B cell (primary cell): ENCODE results near the gene SASH1. TPM values are rescaled to one million over a fixed set of nuclear protein-coding genes. Genes with fewer than 3 reads are reported as not detected.

Source experiments
- ATAC-seq: fragments of 200-7000 bp; cut with Tn5 transposase; one replicate; pipeline ENCODE4 v1.10.0; 2021; ENCODE audit warnings: low read depth, mild to moderate bottlenecking, moderate number of reproducible peaks, moderate library complexity
- CTCF ChIA-PET: fragments of 350-600 bp; sonication (Branson Sonifier 250); formaldehyde crosslinking; loops from one replicate; lab custom pipeline; 2021; ENCODE audit warnings: antibody characterized with exemption, inconsistent platforms; lab: Charles Lee
- POLR2A ChIA-PET: fragments of 350-600 bp; sonication (Branson Sonifier 250); formaldehyde crosslinking; loops from one replicate; lab custom pipeline; 2021; ENCODE audit warnings: antibody characterized with exemption; lab: Charles Lee
- DNase-seq: peaks from one replicate; pipeline ENCODE4 v3.0.0; 2013
- H2AFZ ChIP-seq: 2 replicates; pipeline ENCODE4 v1.6.1; 2012; ENCODE audit warnings: mild to moderate bottlenecking, low read depth, low read length; ENCODE audit not compliant: insufficient read depth, poor library complexity, severe bottlenecking
- H3K27ac ChIP-seq, 2 donors: 1 replicate in 1 of 2; 2 replicates in 1 of 2; pipeline ENCODE4 v1.5.1; 2012 to 2013; ENCODE audit warnings: low read length in 2 of 2, mild to moderate bottlenecking in 2 of 2, moderate library complexity in 1 of 2
- H3K27me3 ChIP-seq, 4 experiments: fragments of 200-600 bp in 1 of 4; sonication (generic) in 1 of 4; replicated peaks in 1 of 4; 1 replicate in 2 of 4; 2 replicates in 2 of 4; pipeline versions ENCODE4 v1.6.1 to v1.7.0; 2013 to 2016; ENCODE audit warnings: low read length in 3 of 4, mild to moderate bottlenecking in 2 of 4, mixed read lengths in 1 of 4, moderate library complexity in 1 of 4; ENCODE audit not compliant: insufficient read depth in 4 of 4, control insufficient read depth in 3 of 4; ENCODE audit errors: control extremely low read depth in 1 of 4
- H3K36me3 ChIP-seq, 2 experiments: replicated peaks in 1 of 2; 1 replicate in 1 of 2; 2 replicates in 1 of 2; pipeline versions ENCODE4 v1.6.1 to v1.7.1; 2013; ENCODE audit warnings: low read length in 1 of 2; ENCODE audit not compliant: insufficient read depth in 2 of 2, control insufficient read depth in 1 of 2; ENCODE audit errors: control extremely low read depth in 1 of 2, extremely low read depth in 1 of 2
- H3K4me1 ChIP-seq, 2 donors: fragments of 200-600 bp in 1 of 2; sonication (generic) in 1 of 2; 1 replicate in 1 of 2; 2 replicates in 1 of 2; pipeline versions ENCODE4 v1.5.1 to v1.6.1; 2013 to 2017; ENCODE audit warnings: low read length in 2 of 2; ENCODE audit not compliant: control insufficient read depth in 2 of 2, insufficient read depth in 2 of 2
- H3K4me2 ChIP-seq: replicated peaks from 2 replicates; pipeline ENCODE3; 2012; ENCODE audit warnings: mild to moderate bottlenecking, low read depth, low read length; ENCODE audit not compliant: poor library complexity, severe bottlenecking
- H3K4me3 ChIP-seq, 5 experiments: fragments of 200-600 bp in 1 of 5; sonication (generic) in 1 of 5; 1 replicate in 3 of 5; 2 replicates in 2 of 5; pipeline versions ENCODE4 v1.5.1 to v1.7.0; 2011 to 2016; ENCODE audit warnings: low read length in 4 of 5, mild to moderate bottlenecking in 4 of 5, low read depth in 2 of 5, control low read depth in 1 of 5, moderate library complexity in 1 of 5; ENCODE audit not compliant: insufficient read depth in 1 of 5; ENCODE audit errors: control extremely low read depth in 1 of 5, extremely low read depth in 1 of 5
- H3K79me2 ChIP-seq: fragments of 200-600 bp; sonication (generic); one replicate; pipeline ENCODE4 v1.6.0; 2016; ENCODE audit warnings: low read length; ENCODE audit not compliant: control insufficient read depth, insufficient read depth
- H3K9ac ChIP-seq: fragments of 200-600 bp; sonication (generic); 2 replicates; pipeline ENCODE4 v1.6.1; 2017; ENCODE audit warnings: mild to moderate bottlenecking, low read length, moderate library complexity
- H3K9me3 ChIP-seq, 3 donors: one replicate each; pipeline versions ENCODE4 v1.6.1 to v1.7.1; 2013; ENCODE audit warnings: low read length in 2 of 3; ENCODE audit not compliant: control insufficient read depth in 2 of 3, insufficient read depth in 1 of 3; ENCODE audit errors: control extremely low read depth in 1 of 3
- H4K20me1 ChIP-seq: 2 replicates; pipeline ENCODE4 v1.6.0; 2012; ENCODE audit warnings: mild to moderate bottlenecking, low read length; ENCODE audit not compliant: insufficient read depth, control insufficient read depth, poor library complexity, severe bottlenecking
- H3K27ac Mint-ChIP-seq: one replicate; pipeline ENCODE4 v1.8.0; 2021; ENCODE audit warnings: mixed read lengths
- H3K27me3 Mint-ChIP-seq: one replicate; pipeline ENCODE4 v1.8.0; 2021; ENCODE audit warnings: mixed read lengths
- H3K4me1 Mint-ChIP-seq: one replicate; pipeline ENCODE4 v1.8.0; 2021; ENCODE audit warnings: mixed read lengths
- H3K4me3 Mint-ChIP-seq: one replicate; pipeline ENCODE4 v1.8.0; 2021; ENCODE audit warnings: mixed read lengths
- H3K9me3 Mint-ChIP-seq: one replicate; pipeline ENCODE4 v1.8.0; 2022; ENCODE audit warnings: mixed read lengths; ENCODE audit not compliant: insufficient read depth
- CTCF ChIP-seq: fragments of 200-600 bp; IDR thresholded peaks from one replicate; pipeline ENCODE4 v1.8.0; 2022; ENCODE audit warnings: antibody characterized with exemption, mild to moderate bottlenecking
- EZH2 ChIP-seq: IDR thresholded peaks from 2 replicates; pipeline ENCODE4 v1.6.1; 2012; ENCODE audit warnings: borderline replicate concordance, low read depth, mild to moderate bottlenecking, moderate library complexity, low read length; ENCODE audit not compliant: insufficient read depth, poor library complexity, severe bottlenecking
- WGBS: methylation state at CpG from one replicate; pipeline ENCODE4 v1.1.5; 2013; ENCODE audit warnings: missing lambda C conversion rate; ENCODE audit not compliant: insufficient coverage; 5-methylcytosine and 5-hydroxymethylcytosine counted together
- intact Hi-C: fragments of 100-400 bp; cut with micrococcal nuclease; formaldehyde crosslinking; loops from one replicate; pipeline ENCODE4 v1.10.0; 2022
- polyA plus RNA-seq: library from polyadenylated mRNA; depleted of rRNA; stranded (reverse); fragments of >200 nt; gene quantifications from 2 replicates; pipeline ENCODE4 v1.2.3, GENCODE V29; 2012
- total RNA-seq, 2 donors: library from RNA; stranded (reverse); fragments of 120-200 nt in 1 of 2; gene quantifications; 1 replicate in 1 of 2; 2 replicates in 1 of 2; pipeline versions ENCODE4 v1.2.3 to v1.2.4, GENCODE V29; 2013 to 2022

Gene SASH1
- total and polyA plus RNA-seq, 2 donors (not counting 1 experiment from before 2014, with no cell fraction given): 0.01 to 0.07 TPM

GRCh38 chr6:148578489-148578814 is 235.8 kb downstream of the SASH1 start:
- ChIA-PET POLR2A (no interaction called here), CTCF (interaction anchor here (0.6 to 3.6 kb wide), 62 partner anchors 10 to 939 kb away, joined by 3 to 68 read pairs (median 5); partner anchors contain the start of gene UST)
- Histone ChIP-seq H3K79me2 (no peaks in the 10 kb centered on the region), H3K36me3 (no peaks in the 10 kb centered on the region), H2AFZ (no peak overlapping the region), H3K4me2 (no peak overlapping the region), H3K4me3 (no peak overlapping the region), H3K4me1 (peaks cover 0 to 5% of the 10 kb centered on the region in 2 donors), H3K27me3 (no peaks in the 10 kb centered on the region), H3K9me3 (no peaks in the 10 kb centered on the region), H3K9ac (no peak overlapping the region), H3K27ac (no peak overlapping the region), H4K20me1 (no peaks in the 10 kb centered on the region)
- H3K4me1 Mint-ChIP-seq: peaks cover 5% of the 10 kb centered on the region
- intact Hi-C loops: loop anchor here (1.0 to 5.0 kb wide), 5 partner anchors 122 to 451 kb away; no protein-coding TSS in a partner anchor
- DNase-seq (no peak), ATAC-seq (no peak)
- no peak overlapping the region for H3K4me3 Mint-ChIP-seq
- 94% methylated on average over 4 of the region's 5 CpGs for whole genome bisulfite sequencing
- H3K27me3 Mint-ChIP-seq: peaks cover 3% of the 10 kb centered on the region
- H3K27ac Mint-ChIP-seq: no peak overlapping the region
- TF ChIP-seq EZH2 (no peak), CTCF (peak; percentile 29)
- H3K9me3 Mint-ChIP-seq: no peaks in the 10 kb centered on the region

- ChIA-PET CTCF (interaction anchor here (0.6 to 3.6 kb wide), 51 partner anchors 9 to 938 kb away, joined by 3 to 68 read pairs (median 6); partner anchors contain the start of gene UST), POLR2A (no interaction called here)
- Mint-ChIP-seq H3K27ac (no peak overlapping the region), H3K27me3 (peaks cover 3% of the 10 kb centered on the region), H3K4me3 (no peak overlapping the region), H3K4me1 (peaks cover 5% of the 10 kb centered on the region), H3K9me3 (no peaks in the 10 kb centered on the region)
- no peak overlapping the region for H3K9ac ChIP-seq
- no peaks in the 10 kb centered on the region for H3K36me3 ChIP-seq
- no peak for ATAC-seq
- no peak for DNase-seq
- TF ChIP-seq CTCF (no peak), EZH2 (no peak)
- no peak overlapping the region for H3K27ac ChIP-seq
- H3K4me2 ChIP-seq: no peak overlapping the region
- no peaks in the 10 kb centered on the region for H3K27me3 ChIP-seq
- H4K20me1 ChIP-seq: no peaks in the 10 kb centered on the region
- peaks cover 0 to 5% of the 10 kb centered on the region in 2 donors for H3K4me1 ChIP-seq
- H3K4me3 ChIP-seq: no peak overlapping the region
- H3K79me2 ChIP-seq: no peaks in the 10 kb centered on the region
- peak overlapping the region; percentile 2 for H2AFZ ChIP-seq
- intact Hi-C loops: loop anchor here (1.0 to 5.0 kb wide), 5 partner anchors 121 to 450 kb away; no protein-coding TSS in a partner anchor
- H3K9me3 ChIP-seq: no peaks in the 10 kb centered on the region
- no CpG with 5 or more reads among the region's 4 CpGs for WGBS
Observed at GRCh38 chr6:148578837-148579565, 236.4 kb downstream of the SASH1 start.
